Measurements from ENCODE around the gene BPIFA1.

The BPIFA1 gene

GRCh38 chr20:33252460-33252859 lies 16.7 kb downstream of the BPIFA1 start:
- no peak for DNase-seq
- H3K27ac Mint-ChIP-seq, result no peak overlapping the region
- H3K4me3 Mint-ChIP-seq, result no peak overlapping the region
- peaks cover 17% of the 10 kb centered on the region for H3K27me3 Mint-ChIP-seq
- H3K36me3 Mint-ChIP-seq (ENCODE audit: low read depth), result no peaks in the 10 kb centered on the region
- H3K4me1 Mint-ChIP-seq (ENCODE audit: low read depth), result no peaks in the 10 kb centered on the region
- H3K9me3 Mint-ChIP-seq, result no peaks in the 10 kb centered on the region

DNA sequence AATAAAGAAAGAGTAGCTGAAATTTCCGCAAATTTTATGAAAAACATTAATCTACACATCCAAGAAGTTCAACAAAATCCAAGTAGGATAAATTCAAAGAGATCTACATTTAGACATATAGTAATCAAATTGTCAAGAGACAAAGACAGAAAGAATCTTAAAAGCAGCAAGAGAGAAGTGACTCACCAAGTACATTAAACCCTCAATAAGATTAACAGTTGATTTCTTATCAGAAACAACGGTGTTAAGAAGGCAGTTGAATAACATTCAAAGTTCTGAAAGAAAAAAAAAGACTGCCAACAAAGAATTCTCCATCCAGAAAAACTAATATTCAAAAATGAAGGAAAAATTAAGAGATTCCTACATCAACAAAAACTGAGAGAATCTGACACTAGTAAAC lies 19.2 kb downstream of the BPIFA1 start:
- Mint-ChIP-seq H3K4me1 (ENCODE audit: low read depth) (no peaks in the 10 kb centered on the region), H3K36me3 (ENCODE audit: low read depth) (no peaks in the 10 kb centered on the region), H3K9me3 (no peaks in the 10 kb centered on the region), H3K27ac (no peak overlapping the region), H3K4me3 (no peak overlapping the region), H3K27me3 (peaks cover 20% of the 10 kb centered on the region)
- DNase-seq, result no peak

- peaks cover 37% of the 10 kb centered on the region for H3K27me3 Mint-ChIP-seq
- peaks cover 2% of the 10 kb centered on the region for H3K4me1 Mint-ChIP-seq (ENCODE audit: low read depth)
- H3K27ac Mint-ChIP-seq, result no peak overlapping the region
- no peak overlapping the region for H3K4me3 Mint-ChIP-seq
- H3K36me3 Mint-ChIP-seq (ENCODE audit: low read depth), result no peaks in the 10 kb centered on the region
- no peak for DNase-seq
- no peaks in the 10 kb centered on the region for H3K9me3 Mint-ChIP-seq
Measured at GRCh38 chr20:33257237-33257636, 21.4 kb downstream of the BPIFA1 start.

GRCh38 chr20:33259371-33259770 lies 23.6 kb downstream of the BPIFA1 start:
- H3K36me3 Mint-ChIP-seq (ENCODE audit: low read depth), result no peaks in the 10 kb centered on the region
- H3K27me3 Mint-ChIP-seq, result peaks cover 46% of the 10 kb centered on the region
- H3K27ac Mint-ChIP-seq, result no peak overlapping the region
- peaks cover 2% of the 10 kb centered on the region for H3K4me1 Mint-ChIP-seq (ENCODE audit: low read depth)
- H3K9me3 Mint-ChIP-seq, result no peaks in the 10 kb centered on the region
- no peak overlapping the region for H3K4me3 Mint-ChIP-seq
- no peak for DNase-seq

- H3K27ac Mint-ChIP-seq, result no peak overlapping the region
- H3K4me1 Mint-ChIP-seq (ENCODE audit: low read depth), result peaks cover 2% of the 10 kb centered on the region
- peaks cover 53% of the 10 kb centered on the region for H3K27me3 Mint-ChIP-seq
- H3K36me3 Mint-ChIP-seq (ENCODE audit: low read depth), result no peaks in the 10 kb centered on the region
- no peaks in the 10 kb centered on the region for H3K9me3 Mint-ChIP-seq
- no peak for DNase-seq
- no peak overlapping the region for H3K4me3 Mint-ChIP-seq
Measured at GRCh38 chr20:33261465-33261864, 25.7 kb downstream of the BPIFA1 start.

- DNase-seq, result no peak
- H3K9me3 Mint-ChIP-seq, result no peaks in the 10 kb centered on the region
- H3K27me3 Mint-ChIP-seq, result peaks cover 59% of the 10 kb centered on the region
- peaks cover 2% of the 10 kb centered on the region for H3K4me1 Mint-ChIP-seq (ENCODE audit: low read depth)
- no peaks in the 10 kb centered on the region for H3K36me3 Mint-ChIP-seq (ENCODE audit: low read depth)
- H3K27ac Mint-ChIP-seq, result no peak overlapping the region
- H3K4me3 Mint-ChIP-seq, result no peak overlapping the region
Measured at GRCh38 chr20:33262658-33263065, 26.9 kb downstream of the BPIFA1 start.

- Mint-ChIP-seq H3K9me3 (no peaks in the 10 kb centered on the region), H3K36me3 (ENCODE audit: low read depth) (no peaks in the 10 kb centered on the region)
Measured at GRCh38 chr20:33263784-33264183, 28.0 kb downstream of the BPIFA1 start.

GRCh38 chr20:33267701-33268100 lies 31.9 kb downstream of the BPIFA1 start:
- DNase-seq, result no peak
- peaks cover 46% of the 10 kb centered on the region for H3K27me3 Mint-ChIP-seq
- no peak overlapping the region for H3K27ac Mint-ChIP-seq
- no peaks in the 10 kb centered on the region for H3K9me3 Mint-ChIP-seq
- H3K36me3 Mint-ChIP-seq (ENCODE audit: low read depth), result no peaks in the 10 kb centered on the region
- H3K4me3 Mint-ChIP-seq, result no peak overlapping the region
- no peaks in the 10 kb centered on the region for H3K4me1 Mint-ChIP-seq (ENCODE audit: low read depth)

More at GRCh38 chr20:33263784-33264183, 28.0 kb downstream of the BPIFA1 start:
- H3K4me3 Mint-ChIP-seq, result no peak overlapping the region
- H3K27me3 Mint-ChIP-seq, result peaks cover 60% of the 10 kb centered on the region
- no peak for DNase-seq
- no peak overlapping the region for H3K27ac Mint-ChIP-seq
- H3K4me1 Mint-ChIP-seq (ENCODE audit: low read depth), result peaks cover 2% of the 10 kb centered on the region

DNA sequence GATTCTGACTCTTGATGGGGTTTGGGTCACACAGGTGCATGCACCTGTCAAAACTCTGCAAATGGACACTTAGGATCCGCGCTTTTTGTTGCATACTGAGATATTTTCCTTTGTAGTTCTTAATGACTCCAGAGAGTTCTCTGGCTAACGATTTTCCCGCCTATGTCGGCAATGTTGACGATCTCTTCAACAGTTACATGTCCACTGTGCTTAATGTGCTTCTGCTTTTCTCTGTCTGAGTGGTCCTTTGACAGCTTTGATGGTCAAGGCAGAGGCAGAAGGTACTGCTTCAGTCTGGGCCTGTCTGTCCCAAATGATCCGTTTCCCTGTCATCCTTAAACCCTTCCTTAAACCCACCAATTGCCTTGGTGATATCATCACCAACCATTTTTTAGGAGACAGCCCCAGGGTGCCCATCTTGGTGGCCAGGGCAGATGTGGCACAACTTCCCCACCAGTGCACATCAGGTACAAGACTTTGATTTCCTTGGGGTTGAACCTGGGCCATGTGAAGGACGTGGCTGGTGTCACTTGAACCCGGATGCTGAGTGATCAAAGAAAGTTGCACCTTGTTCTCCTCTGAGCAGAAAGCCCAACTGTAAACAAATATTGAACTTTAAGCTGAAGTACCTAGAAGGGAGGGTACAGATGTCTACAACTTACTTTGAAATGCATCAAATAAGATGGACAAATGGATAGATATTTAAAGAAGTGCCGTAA lies 36.5 kb downstream of the BPIFA1 start:
- H3K27ac Mint-ChIP-seq, result no peak overlapping the region
- H3K4me1 Mint-ChIP-seq (ENCODE audit: low read depth), result peaks cover 5% of the 10 kb centered on the region
- no peaks in the 10 kb centered on the region for H3K36me3 Mint-ChIP-seq (ENCODE audit: low read depth)
- H3K27me3 Mint-ChIP-seq, result peaks cover 12% of the 10 kb centered on the region
- no peak overlapping the region for H3K4me3 Mint-ChIP-seq
- no peaks in the 10 kb centered on the region for H3K9me3 Mint-ChIP-seq
- no peak for DNase-seq

DNA sequence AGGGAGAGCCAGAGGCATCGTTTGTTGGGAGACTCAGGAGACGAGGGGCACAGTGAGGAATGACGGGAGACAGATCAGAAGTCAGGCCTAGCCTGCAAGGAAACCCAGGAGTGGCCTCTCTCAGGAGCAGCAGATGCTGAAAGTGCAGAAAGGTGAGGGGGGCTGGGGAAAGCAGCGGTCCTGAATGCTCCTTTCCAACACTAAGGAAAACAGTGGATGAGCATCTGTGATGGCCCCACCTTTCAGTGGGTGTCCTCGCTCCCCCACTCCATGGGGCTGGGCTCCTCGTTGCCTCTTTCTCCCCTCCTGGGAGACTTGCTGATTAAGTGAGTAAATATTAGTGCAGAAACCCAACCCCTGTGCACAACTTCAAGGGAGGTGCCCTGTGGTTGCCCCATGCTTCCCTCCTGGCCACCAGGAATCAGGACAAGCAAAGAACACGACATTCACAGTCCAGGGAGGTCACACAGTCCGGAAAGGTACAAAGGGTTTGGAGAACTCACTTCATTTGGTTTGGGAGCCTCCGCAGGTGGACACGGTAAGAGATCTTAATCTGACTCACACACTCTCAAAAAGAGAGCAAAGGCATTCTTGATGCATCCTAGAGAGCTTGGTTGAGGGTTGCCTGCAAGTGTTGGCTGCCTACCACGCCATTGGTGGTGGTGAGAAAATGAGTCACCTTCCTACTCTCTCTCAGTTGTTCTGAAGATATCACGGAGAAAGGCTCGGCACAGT lies 37.5 kb downstream of the BPIFA1 start:
- H3K4me1 Mint-ChIP-seq (ENCODE audit: low read depth), result peaks cover 5% of the 10 kb centered on the region
- no peak overlapping the region for H3K27ac Mint-ChIP-seq
- no peak for DNase-seq
- H3K36me3 Mint-ChIP-seq (ENCODE audit: low read depth), result no peaks in the 10 kb centered on the region
- no peak overlapping the region for H3K4me3 Mint-ChIP-seq
- peaks cover 4% of the 10 kb centered on the region for H3K27me3 Mint-ChIP-seq
- no peaks in the 10 kb centered on the region for H3K9me3 Mint-ChIP-seq

DNA sequence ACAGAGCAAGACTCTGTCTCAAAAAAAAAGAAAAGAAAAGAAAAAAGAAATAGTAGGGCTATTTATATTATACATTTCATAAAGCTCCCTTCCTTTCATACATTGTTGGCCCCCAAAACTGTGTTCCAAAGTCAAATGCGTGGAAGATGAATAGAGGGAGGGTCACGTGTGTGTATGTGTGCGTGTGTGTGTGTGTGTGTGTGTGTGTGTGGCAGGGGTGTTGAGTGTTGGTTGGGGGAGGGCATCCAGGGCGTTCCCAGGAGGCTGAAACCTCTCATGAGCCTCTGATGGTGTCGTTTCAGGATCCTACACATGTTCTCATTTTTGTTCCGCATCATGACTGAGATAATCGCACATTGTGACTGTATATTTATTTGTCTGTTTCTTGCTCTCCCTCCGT lies 39.4 kb downstream of the BPIFA1 start:
- H3K36me3 Mint-ChIP-seq (ENCODE audit: low read depth), result no peaks in the 10 kb centered on the region
- H3K27ac Mint-ChIP-seq, result no peak overlapping the region
- DNase-seq, result no peak
- no peak overlapping the region for H3K4me3 Mint-ChIP-seq
- H3K27me3 Mint-ChIP-seq, result no peaks in the 10 kb centered on the region
- H3K4me1 Mint-ChIP-seq (ENCODE audit: low read depth), result peaks cover 5% of the 10 kb centered on the region
- H3K9me3 Mint-ChIP-seq, result no peaks in the 10 kb centered on the region

- Mint-ChIP-seq H3K27ac (no peak overlapping the region), H3K4me1 (ENCODE audit: low read depth) (peaks cover 5% of the 10 kb centered on the region), H3K4me3 (no peak overlapping the region), H3K36me3 (ENCODE audit: low read depth) (no peaks in the 10 kb centered on the region), H3K27me3 (no peaks in the 10 kb centered on the region), H3K9me3 (no peaks in the 10 kb centered on the region)
- no peak for DNase-seq
Measured at GRCh38 chr20:33275871-33276270, 40.1 kb downstream of the BPIFA1 start.

GRCh38 chr20:33276303-33277113 lies 40.7 kb downstream of the BPIFA1 start:
- Mint-ChIP-seq H3K9me3 (no peaks in the 10 kb centered on the region), H3K27me3 (no peaks in the 10 kb centered on the region), H3K27ac (no peak overlapping the region), H3K36me3 (ENCODE audit: low read depth) (no peaks in the 10 kb centered on the region), H3K4me1 (ENCODE audit: low read depth) (peaks cover 5% of the 10 kb centered on the region), H3K4me3 (no peak overlapping the region)
- DNase-seq, result no peak

GRCh38 chr20:33277471-33278441 lies 42.0 kb downstream of the BPIFA1 start:
- Mint-ChIP-seq H3K27me3 (no peaks in the 10 kb centered on the region), H3K4me3 (no peak overlapping the region), H3K27ac (no peak overlapping the region), H3K4me1 (ENCODE audit: low read depth) (peaks cover 5% of the 10 kb centered on the region), H3K36me3 (ENCODE audit: low read depth) (no peaks in the 10 kb centered on the region), H3K9me3 (no peaks in the 10 kb centered on the region)
- no peak for DNase-seq
